GM19035 (cell line): Measurements from ENCODE around the gene LGMN.
A peak's percentile ranks its signal among the peaks of the same experiment; 100 is the strongest.
"Not testable (repeated sequence)": the region's sequence is repeated elsewhere in the genome, so short reads cannot be mapped to it uniquely, and the experiment has no call there.

Experiments used
- ATAC-seq: cut with Tn5 transposase; IDR thresholded peaks from one replicate; pipeline ENCODE4 v1.9.1; 2021; ENCODE audit not compliant: unreplicated experiment

Gene LGMN

GRCh38 chr14:92748259-92749016 lies at the start of gene LGMN:
Gene LGMN, minus strand, starts transcription at chr14:92748627. Its CDS starts 15,841 bp downstream, at chr14:92732786.
- ATAC-seq = peak; percentile 79

GRCh38 chr14:92794961-92795360 lies 46.5 kb upstream of the LGMN start:
- no peak for ATAC-seq

- peak; percentile 13 for ATAC-seq
These were observed 46.1 kb upstream of the LGMN start for GRCh38 chr14:92794547-92794941.

- ATAC-seq = peak; percentile 96
These were observed 45.5 kb upstream of the LGMN start, which contains the start of gene GOLGA5 for GRCh38 chr14:92793709-92794546. Gene GOLGA5, plus strand, starts transcription at chr14:92794305. Its CDS starts 3,133 bp downstream, at chr14:92797438.

GRCh38 chr14:92792885-92793284 lies 44.5 kb upstream of the LGMN start:
- ATAC-seq = no peak

- ATAC-seq = no peak
These were observed 41.1 kb upstream of the LGMN start for GRCh38 chr14:92789457-92790089.

- ATAC-seq = no peak
These were observed 39.1 kb upstream of the LGMN start for GRCh38 chr14:92787554-92787953.

GRCh38 chr14:92786427-92786756 lies 38.0 kb upstream of the LGMN start:
- ATAC-seq = no peak

- no peak for ATAC-seq
These were observed 37.4 kb upstream of the LGMN start for GRCh38 chr14:92785667-92786426.

GRCh38 chr14:92783813-92784431 lies 35.5 kb upstream of the LGMN start:
- peak; percentile 62 for ATAC-seq

- ATAC-seq = no peak
These were observed 32.9 kb upstream of the LGMN start for GRCh38 chr14:92781350-92781749.

- ATAC-seq = no peak
These were observed 32.2 kb upstream of the LGMN start for GRCh38 chr14:92780444-92781232.

GRCh38 chr14:92778868-92779565 lies 30.6 kb upstream of the LGMN start:
- ATAC-seq = not testable (repeated sequence)

GRCh38 chr14:92775292-92775691 lies 26.9 kb upstream of the LGMN start:
- ATAC-seq = peak; percentile 85

GRCh38 chr14:92774572-92774971 lies 26.1 kb upstream of the LGMN start:
- ATAC-seq = no peak

GRCh38 chr14:92770484-92770883 lies 22.1 kb upstream of the LGMN start:
- ATAC-seq = no peak

- peak; percentile 18 for ATAC-seq
These were observed 20.4 kb upstream of the LGMN start for GRCh38 chr14:92768795-92769194.

- peak; percentile 93 for ATAC-seq
These were observed 19.8 kb upstream of the LGMN start for GRCh38 chr14:92768236-92768635.
